Kidney (tissue), 14 donors: ENCODE measurements around the gene LCE3C. TPM values are rescaled to one million over a fixed set of nuclear protein-coding genes. Genes with fewer than 3 reads are reported as not detected.
A peak's percentile ranks its signal among the peaks of the same experiment; 100 is the strongest.
"Not testable (repeated sequence)": the region's sequence is repeated elsewhere in the genome, so short reads cannot be mapped to it uniquely, and the experiment has no call there.

Experiments used
- DNase-seq, 5 donors: peaks; one replicate each; pipeline ENCODE4 v3.0.0-alpha.2; 2013 to 2020
- FAIRE-seq: peaks from 2 replicates; lab custom pipeline; 2012; peaks lifted over from hg19 to GRCh38; lab: Jason Lieb, UNC
- H3K27ac ChIP-seq, 2 donors: one replicate each; pipeline ENCODE4 v1.7.0; 2013; ENCODE audit warnings: low read depth in 2 of 2, low read length in 2 of 2, inconsistent platforms in 1 of 2
- H3K27me3 ChIP-seq: one replicate; pipeline ENCODE4 v1.7.1; 2013; ENCODE audit warnings: low read length, inconsistent platforms; ENCODE audit not compliant: control insufficient read depth, insufficient read depth
- H3K36me3 ChIP-seq, 3 donors: one replicate each; pipeline versions ENCODE4 v1.7.0 to v1.7.1; 2013; ENCODE audit warnings: low read length in 3 of 3, control low read depth in 1 of 3, inconsistent platforms in 1 of 3; ENCODE audit not compliant: insufficient read depth in 3 of 3, control insufficient read depth in 2 of 3
- H3K4me1 ChIP-seq, 3 donors: one replicate each; pipeline versions ENCODE4 v1.7.0 to v1.7.1; 2013; ENCODE audit warnings: low read length in 3 of 3, inconsistent platforms in 1 of 3, low read depth in 1 of 3; ENCODE audit not compliant: control insufficient read depth in 2 of 3, insufficient read depth in 2 of 3
- H3K4me3 ChIP-seq, 3 donors: one replicate each; pipeline versions ENCODE4 v1.7.0 to v1.8.1; 2013; ENCODE audit warnings: low read length in 3 of 3, control low read depth in 1 of 3, inconsistent platforms in 1 of 3
- H3K9ac ChIP-seq, 3 donors: one replicate each; pipeline versions ENCODE4 v1.7.0 to v1.7.1; 2013; ENCODE audit warnings: low read length in 3 of 3, control low read depth in 1 of 3, inconsistent platforms in 1 of 3
- H3K9me3 ChIP-seq, 3 donors: one replicate each; pipeline versions ENCODE4 v1.7.0 to v1.7.1; 2013; ENCODE audit warnings: low read length in 3 of 3, control low read depth in 1 of 3, inconsistent platforms in 1 of 3; ENCODE audit not compliant: control insufficient read depth in 2 of 3, insufficient read depth in 1 of 3
- intact Hi-C: fragments of 100-400 bp; cut with DNase I; formaldehyde crosslinking; loops from one replicate; pipeline ENCODE4 v1.11.1; 2022
- polyA plus RNA-seq: library from polyadenylated mRNA; stranded (reverse); fragments of 350-450 nt; fragmentation: Illumina TruSeq; extraction: RNeasy Lipid Tissue Mini Kit (QIAGEN cat#74804); gene quantifications from one replicate; pipeline ENCODE4 v1.2.3, GENCODE V29; 2014; ENCODE audit warnings: low read depth, low replicate concordance; ENCODE audit not compliant: insufficient read depth
- total RNA-seq: library from RNA; stranded (reverse); fragmentation: NEBNext Ultra II Directional; extraction: Animal tissue kit (Norgen Biotek cat#: 25700); gene quantifications from one replicate; pipeline ENCODE4 v1.2.1, GENCODE V29; 2021
- TF ChIP-seq, protein P1 (sequence below): IDR thresholded peaks from 3 replicates; pipeline ENCODE4 v1.5.1; 2012; ENCODE audit warnings: mild to moderate bottlenecking, moderate library complexity, borderline replicate concordance; ENCODE audit not compliant: insufficient read depth; ENCODE audit errors: extremely low read depth
- donor health status: control.
- donor health status: control.
- donor health status: control.
- donor health status: control.
- donor health status: control.
- donor health status: DM: yes; HTN: yes; CAD: no.
- donor health status: Normal renal cell carcinoma (clear cell type).

LCE3C gene
- total and polyA plus RNA-seq, 2 donors from 2014 or later = not detected

DNA sequence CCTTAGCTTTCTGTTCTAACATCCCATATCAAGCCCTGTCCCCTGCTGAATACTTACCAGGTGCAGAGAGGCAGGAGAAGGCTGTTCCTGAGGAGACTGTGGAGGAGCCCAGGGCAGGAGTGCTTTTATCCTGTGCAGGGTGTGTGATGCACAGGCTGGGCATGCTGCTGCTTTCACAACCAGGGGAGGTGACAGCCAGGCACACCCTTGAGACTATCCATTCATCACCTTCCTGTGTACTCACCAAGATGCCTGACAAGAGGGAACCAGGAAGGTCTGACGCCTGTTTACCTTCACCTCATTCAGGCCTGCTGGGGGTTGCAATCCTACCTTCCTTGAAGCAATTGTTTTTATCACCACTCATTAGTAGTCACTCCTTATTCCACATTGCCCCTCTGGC lies 33.4 kb upstream of the LCE3C start, which contains the start of gene LCE3E:
TSS of gene LCE3E (minus strand) at position 100 of the 400 bp plus-strand sequence. CDS start 572 bp downstream, outside the sequence.
- FAIRE-seq (no peak), DNase-seq (no peak)
- no peaks in the 10 kb centered on the region for H3K27me3 ChIP-seq
- intact Hi-C loops = no loop called here
- no peaks in the 10 kb centered on the region for H3K36me3 ChIP-seq
- H3K4me1 ChIP-seq = no peaks in the 10 kb centered on the region
- no peak within 1 kb of the TSS for H3K4me3 ChIP-seq
- TF ChIP-seq, protein P1, sequence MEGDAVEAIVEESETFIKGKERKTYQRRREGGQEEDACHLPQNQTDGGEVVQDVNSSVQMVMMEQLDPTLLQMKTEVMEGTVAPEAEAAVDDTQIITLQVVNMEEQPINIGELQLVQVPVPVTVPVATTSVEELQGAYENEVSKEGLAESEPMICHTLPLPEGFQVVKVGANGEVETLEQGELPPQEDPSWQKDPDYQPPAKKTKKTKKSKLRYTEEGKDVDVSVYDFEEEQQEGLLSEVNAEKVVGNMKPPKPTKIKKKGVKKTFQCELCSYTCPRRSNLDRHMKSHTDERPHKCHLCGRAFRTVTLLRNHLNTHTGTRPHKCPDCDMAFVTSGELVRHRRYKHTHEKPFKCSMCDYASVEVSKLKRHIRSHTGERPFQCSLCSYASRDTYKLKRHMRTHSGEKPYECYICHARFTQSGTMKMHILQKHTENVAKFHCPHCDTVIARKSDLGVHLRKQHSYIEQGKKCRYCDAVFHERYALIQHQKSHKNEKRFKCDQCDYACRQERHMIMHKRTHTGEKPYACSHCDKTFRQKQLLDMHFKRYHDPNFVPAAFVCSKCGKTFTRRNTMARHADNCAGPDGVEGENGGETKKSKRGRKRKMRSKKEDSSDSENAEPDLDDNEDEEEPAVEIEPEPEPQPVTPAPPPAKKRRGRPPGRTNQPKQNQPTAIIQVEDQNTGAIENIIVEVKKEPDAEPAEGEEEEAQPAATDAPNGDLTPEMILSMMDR = no peak
- no peak within 1 kb of the TSS for H3K27ac ChIP-seq
- no peak within 1 kb of the TSS for H3K9ac ChIP-seq
- peaks cover 0 to 7% (median 3%) of the 10 kb centered on the region in 3 donors for H3K9me3 ChIP-seq

DNA sequence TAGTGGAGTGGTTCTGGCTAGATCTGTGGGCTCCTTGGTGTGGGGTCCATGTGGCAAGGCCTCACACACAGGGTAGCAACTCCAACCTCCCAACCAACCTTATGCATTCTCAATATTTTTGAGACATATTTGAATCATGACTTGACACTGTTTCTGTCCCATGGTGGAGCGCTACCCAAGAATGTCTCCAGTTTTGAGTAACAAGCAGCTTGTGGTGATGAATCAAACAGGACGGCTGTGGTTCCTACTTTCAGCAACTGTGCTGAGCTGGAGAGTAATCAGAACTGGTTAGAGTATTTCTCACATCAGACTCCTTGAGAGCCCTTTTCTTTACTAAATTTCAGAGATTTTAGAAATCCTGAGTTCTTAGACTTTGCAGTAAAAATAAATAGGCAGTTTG lies 22.9 kb upstream of the LCE3C start:
- H3K36me3 ChIP-seq = no peaks in the 10 kb centered on the region
- TF ChIP-seq, protein P1 = no peak
- intact Hi-C loops = no loop called here
- H3K27ac ChIP-seq = no peak overlapping the region
- no peak overlapping the region for H3K4me3 ChIP-seq
- DNase-seq (no peak), FAIRE-seq (no peak)
- no peaks in the 10 kb centered on the region for H3K4me1 ChIP-seq
- H3K9ac ChIP-seq = no peak overlapping the region
- H3K27me3 ChIP-seq = no peaks in the 10 kb centered on the region
- no peaks in the 10 kb centered on the region for H3K9me3 ChIP-seq

DNA sequence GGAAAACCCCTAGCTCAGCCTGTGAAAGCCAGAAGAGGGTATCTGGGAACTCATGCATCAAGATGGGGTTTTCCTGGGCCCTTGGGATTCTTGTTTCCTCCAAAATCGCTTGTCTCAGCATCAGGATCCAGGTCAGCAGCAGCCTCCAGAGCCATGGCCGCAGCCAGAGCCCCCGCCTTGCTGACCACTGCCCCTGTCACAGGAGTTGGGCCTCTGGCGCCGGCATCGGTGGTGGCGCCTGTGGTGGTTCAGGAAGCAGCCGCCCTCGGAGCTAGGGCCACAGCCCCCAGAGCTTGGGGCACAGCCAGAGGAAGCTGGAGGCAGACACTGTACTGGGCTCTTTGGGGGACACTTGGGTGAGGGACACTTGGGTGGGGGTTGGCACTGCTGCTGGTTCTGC lies 20.5 kb upstream of the LCE3C start:
- H3K36me3 ChIP-seq, H3K27ac ChIP-seq, H3K9ac ChIP-seq, H3K27me3 ChIP-seq, H3K9me3 ChIP-seq, FAIRE-seq, intact Hi-C loops, H3K4me3 ChIP-seq, H3K4me1 ChIP-seq: not testable (repeated sequence)
- DNase-seq = peak in 1 of 5 donors; percentile 51

DNA sequence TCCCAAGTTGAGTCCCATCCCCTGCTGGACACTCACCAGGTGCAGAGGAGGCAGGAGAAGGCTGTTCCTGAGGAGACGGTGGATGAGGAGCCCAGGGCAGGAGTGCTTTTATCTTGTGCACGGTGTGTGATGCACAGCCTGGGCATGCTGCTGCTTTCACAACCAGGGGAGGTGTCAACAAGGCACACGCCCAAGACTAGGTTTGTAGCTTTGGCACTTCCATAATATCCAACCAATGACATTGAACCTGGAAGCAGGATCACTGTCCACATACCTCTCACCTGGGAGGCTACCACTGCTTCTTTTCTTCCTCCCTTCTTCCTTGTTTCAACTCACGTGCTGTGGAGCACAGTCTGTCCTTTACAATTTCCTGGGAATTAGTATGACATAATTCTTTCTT lies 19.6 kb upstream of the LCE3C start, which contains the start of gene LCE3D:
TSS of gene LCE3D (minus strand) at position 84 of the 400 bp plus-strand sequence. CDS start 580 bp downstream, outside the sequence.
- no peaks in the 10 kb centered on the region for H3K9me3 ChIP-seq
- DNase-seq (no peak), FAIRE-seq (no peak)
- no peaks in the 10 kb centered on the region for H3K27me3 ChIP-seq
- no peak within 1 kb of the TSS for H3K4me3 ChIP-seq
- intact Hi-C loops = no loop called here
- H3K9ac ChIP-seq = no peak within 1 kb of the TSS
- TF ChIP-seq, protein P1 = no peak
- H3K27ac ChIP-seq = no peak within 1 kb of the TSS
- no peaks in the 10 kb centered on the region for H3K4me1 ChIP-seq
- no peaks in the 10 kb centered on the region for H3K36me3 ChIP-seq
